HG02759 (cell line): ENCODE data around the gene C9orf78.

Source experiments
- ATAC-seq: cut with Tn5 transposase; IDR thresholded peaks from one replicate; pipeline ENCODE4 v1.9.1; 2021; ENCODE audit warnings: mild to moderate bottlenecking, moderate library complexity; ENCODE audit not compliant: unreplicated experiment

C9orf78 gene

GRCh38 chr9:129835128-129835859 lies at the start of gene C9orf78, which contains the start of gene USP20:
C9orf78 (minus strand) TSS chr9:129835275; CDS start chr9:129835221, 54 bp downstream.
USP20 (plus strand) TSS chr9:129835458; CDS start chr9:129852556, 17,098 bp downstream.
- peak; percentile 93 for ATAC-seq

- peak; percentile 40 for ATAC-seq
These were observed 49.3 kb upstream of the C9orf78 start for GRCh38 chr9:129884220-129885017.

GRCh38 chr9:129881547-129882324 lies 46.7 kb upstream of the C9orf78 start:
- no peak for ATAC-seq

GRCh38 chr9:129880654-129881546 lies 45.8 kb upstream of the C9orf78 start:
- ATAC-seq: no peak

- no peak for ATAC-seq
These were observed 45.0 kb upstream of the C9orf78 start for GRCh38 chr9:129879991-129880653.

GRCh38 chr9:129879103-129879699 lies 44.1 kb upstream of the C9orf78 start:
- no peak for ATAC-seq

GRCh38 chr9:129878291-129878690 lies 43.2 kb upstream of the C9orf78 start:
- ATAC-seq: no peak

GRCh38 chr9:129876815-129877214 lies 41.7 kb upstream of the C9orf78 start:
- no peak for ATAC-seq

GRCh38 chr9:129875687-129876395 lies 40.8 kb upstream of the C9orf78 start:
- ATAC-seq: no peak

- no peak for ATAC-seq
These were observed 40.1 kb upstream of the C9orf78 start for GRCh38 chr9:129875181-129875611.

- ATAC-seq: no peak
These were observed 39.4 kb upstream of the C9orf78 start for GRCh38 chr9:129874261-129875101.

GRCh38 chr9:129873563-129874190 lies 38.6 kb upstream of the C9orf78 start:
- no peak for ATAC-seq

- ATAC-seq: no peak
These were observed 36.0 kb upstream of the C9orf78 start for GRCh38 chr9:129871046-129871445.

GRCh38 chr9:129869585-129870501 lies 34.8 kb upstream of the C9orf78 start:
- ATAC-seq: no peak

GRCh38 chr9:129868872-129869486 lies 33.9 kb upstream of the C9orf78 start:
- no peak for ATAC-seq
